Right cardiac atrium (tissue), 5 donors: ENCODE results near the gene MRLN. TPM values are rescaled to one million over a fixed set of nuclear protein-coding genes. Genes with fewer than 3 reads are reported as not detected.

Experiments
- ATAC-seq, 2 donors: fragments of 200-7000 bp; cut with Tn5 transposase; one replicate each; pipeline versions ENCODE4 v1.8.0 to v1.9.1; 2020; ENCODE audit warnings: moderate library complexity in 2 of 2, mild to moderate bottlenecking in 1 of 2
- DNase-seq, 3 donors: peaks; one replicate each; pipeline ENCODE4 v3.0.0-alpha.2; 2020
- H3K27ac ChIP-seq: one replicate; pipeline ENCODE4 v1.5.1; 2013; ENCODE audit warnings: mild to moderate bottlenecking, low read length, control low read depth, moderate library complexity
- H3K27me3 ChIP-seq: one replicate; pipeline ENCODE4 v1.6.1; 2013; ENCODE audit not compliant: control insufficient read depth, insufficient read depth
- H3K4me1 ChIP-seq: one replicate; pipeline ENCODE4 v1.6.1; 2013; ENCODE audit warnings: low read length; ENCODE audit not compliant: control insufficient read depth, insufficient read depth
- H3K4me3 ChIP-seq: one replicate; pipeline ENCODE4 v1.5.1; 2013; ENCODE audit warnings: low read length, control low read depth
- H3K9me3 ChIP-seq: one replicate; pipeline ENCODE4 v1.6.1; 2013; ENCODE audit warnings: low read length; ENCODE audit not compliant: control insufficient read depth
- WGBS: extraction: QIAGEN DNeasy Blood & Tissue Kit; methylation state at CpG from one replicate; pipeline ENCODE4 v1.1.7; 2013; 5-methylcytosine and 5-hydroxymethylcytosine counted together
- intact Hi-C, 4 donors: fragments of 100-400 bp; cut with DNase I; formaldehyde crosslinking; loops; one replicate each; pipeline versions ENCODE4 v1.11.0 to v1.14.0; 2022 to 2023
- polyA plus RNA-seq: library from polyadenylated mRNA; stranded (reverse); fragments of 200-250 nt; gene quantifications from one replicate; pipeline ENCODE4 v1.2.3, GENCODE V29; 2013
- total RNA-seq, 4 donors: library from RNA; stranded (reverse); fragmentation: NEBNext Ultra II Directional; extraction: Animal tissue kit (Norgen Biotek cat#: 25700); gene quantifications; one replicate each; pipeline ENCODE4 v1.2.1, GENCODE V29; 2021
- donor health status: healthy with polysubstance abuse.
- donor health status: DM: no; HTN: yes; CAD: no.
- donor health status: DM: no; HTN: no; CAD: no.
- donor health status: DM: no; HTN: yes; CAD: no; lungs with severe emphysema.
- donor health status: DM: yes; HTN: yes; CAD: no.

The MRLN gene
- total and polyA plus RNA-seq, 5 donors, result not detected

DNA sequence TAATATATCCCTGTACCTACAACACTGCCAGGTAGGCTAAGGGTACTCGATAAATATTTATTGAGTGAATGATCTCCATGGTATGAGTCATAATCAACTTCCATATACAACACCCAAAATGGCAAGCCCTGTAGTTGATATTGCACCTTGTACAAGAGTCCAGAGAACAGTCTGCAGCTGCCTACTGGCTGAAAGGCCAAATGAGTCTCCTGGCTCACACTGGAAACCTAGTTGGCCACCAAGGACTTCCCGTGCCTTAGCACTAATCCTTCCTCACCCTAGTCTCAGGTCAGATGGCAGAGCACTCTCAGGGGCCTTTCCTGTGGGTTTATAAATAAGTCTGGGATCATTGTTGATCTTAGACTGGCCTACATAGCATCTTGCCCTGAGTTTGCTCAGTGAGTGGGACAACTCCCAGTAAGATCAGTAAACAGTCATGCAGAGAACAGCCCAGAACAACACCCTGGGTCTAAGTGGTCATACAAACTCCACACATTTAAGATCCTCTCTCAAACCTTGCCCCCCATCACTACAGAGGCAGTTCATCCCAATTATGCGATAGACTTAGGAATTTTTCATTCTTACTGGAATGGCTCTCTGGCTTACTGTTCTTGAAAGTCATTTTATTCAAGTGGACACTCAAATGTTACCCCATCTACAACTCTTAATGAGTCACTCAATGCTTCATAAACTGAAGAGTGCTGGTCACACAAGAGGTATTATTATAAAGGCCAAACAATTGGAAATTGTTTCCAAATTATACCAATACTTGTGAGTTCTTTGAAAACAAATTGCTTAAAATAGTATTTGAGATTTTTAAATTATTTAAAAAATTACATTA, 28.9 kb downstream of the MRLN start:
- intact Hi-C loops, result no loop called here
- no peak for DNase-seq
- Histone ChIP-seq H3K27ac (no peak overlapping the region), H3K4me3 (no peak overlapping the region), H3K4me1 (no peaks in the 10 kb centered on the region), H3K27me3 (no peaks in the 10 kb centered on the region), H3K9me3 (no peaks in the 10 kb centered on the region)
- 79% methylated on average over 3 of the region's 3 CpGs for WGBS
- no peak for ATAC-seq

DNA sequence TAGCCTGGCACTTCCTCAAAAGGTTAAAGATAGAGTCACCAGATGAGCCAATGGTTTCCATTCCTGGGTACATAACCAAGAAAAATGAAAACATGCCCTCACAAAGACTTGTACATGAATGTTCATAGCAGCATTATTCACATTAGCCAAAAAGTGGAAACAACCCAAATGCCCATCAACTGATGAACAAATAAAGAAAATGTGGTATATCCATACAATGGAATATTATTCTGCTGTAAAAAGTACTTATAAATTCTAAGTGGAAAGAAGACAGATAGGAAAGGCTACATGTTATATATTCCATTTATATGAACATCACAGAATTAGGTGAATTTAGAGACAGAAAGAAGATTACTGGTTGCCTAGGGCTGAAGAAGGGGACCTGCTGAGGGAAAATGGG, 32.9 kb downstream of the MRLN start:
- intact Hi-C loops, result no loop called here
- no peaks in the 10 kb centered on the region for H3K9me3 ChIP-seq
- H3K27ac ChIP-seq, result no peak overlapping the region
- H3K4me3 ChIP-seq, result no peak overlapping the region
- ATAC-seq (no peak), DNase-seq (no peak)
- H3K4me1 ChIP-seq, result no peaks in the 10 kb centered on the region
- H3K27me3 ChIP-seq, result no peaks in the 10 kb centered on the region

- Histone ChIP-seq H3K27me3 (no peaks in the 10 kb centered on the region), H3K4me1 (no peaks in the 10 kb centered on the region), H3K27ac (no peak overlapping the region), H3K9me3 (no peaks in the 10 kb centered on the region), H3K4me3 (no peak overlapping the region)
- intact Hi-C loops, result no loop called here
- DNase-seq, result no peak
- no peak for ATAC-seq
- WGBS, result 63% methylated on average over 2 of the region's 2 CpGs
These were observed 33.9 kb downstream of the MRLN start for GRCh38 chr10:59719374-59719773.

- ATAC-seq (no peak), DNase-seq (no peak)
- Histone ChIP-seq H3K4me1 (no peaks in the 10 kb centered on the region), H3K9me3 (no peaks in the 10 kb centered on the region), H3K27ac (no peak overlapping the region), H3K27me3 (no peaks in the 10 kb centered on the region), H3K4me3 (no peak overlapping the region)
- WGBS, result 74% methylated on average over 2 of the region's 2 CpGs
- intact Hi-C loops, result no loop called here
These were observed 35.0 kb downstream of the MRLN start for GRCh38 chr10:59718257-59718656.

GRCh38 chr10:59713196-59713821, 39.9 kb downstream of the MRLN start:
- no peak overlapping the region for H3K27ac ChIP-seq
- no peaks in the 10 kb centered on the region for H3K27me3 ChIP-seq
- ATAC-seq (no peak), DNase-seq (no peak)
- H3K4me1 ChIP-seq, result no peaks in the 10 kb centered on the region
- H3K4me3 ChIP-seq, result no peak overlapping the region
- 89% methylated on average over 7 of the region's 7 CpGs for WGBS
- H3K9me3 ChIP-seq, result no peaks in the 10 kb centered on the region
- intact Hi-C loops, result no loop called here

DNA sequence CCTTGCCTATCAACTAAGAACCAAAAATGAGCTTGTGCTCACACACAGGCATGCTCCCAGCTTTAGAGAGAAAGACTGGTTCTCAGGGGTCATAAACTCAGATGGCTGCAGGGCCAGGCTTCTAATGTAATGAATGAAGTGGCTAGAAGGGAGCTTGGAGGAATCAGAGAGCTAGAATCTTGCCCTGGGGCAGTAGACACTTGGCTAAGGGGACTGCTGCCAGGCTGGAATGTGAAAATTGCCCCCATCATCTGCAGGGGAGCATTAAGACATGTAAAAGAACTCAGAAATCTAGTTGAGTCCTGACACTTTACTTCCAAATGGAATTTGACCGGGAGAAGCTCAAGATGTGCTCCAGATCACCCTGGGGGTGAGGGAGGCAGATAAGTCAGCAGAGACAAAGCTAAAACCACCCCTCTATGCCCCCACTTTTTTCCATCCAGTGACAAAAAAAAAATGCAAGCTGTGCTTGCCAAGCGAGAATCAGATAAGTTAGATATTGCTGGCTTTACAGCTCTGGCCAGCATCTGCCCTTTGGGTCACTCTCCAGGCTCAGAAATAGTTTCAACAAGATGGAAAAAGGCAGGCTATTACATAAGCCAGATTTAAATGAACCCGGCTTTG, 41.3 kb downstream of the MRLN start:
- no peak for DNase-seq
- intact Hi-C loops, result no loop called here
- no peak for ATAC-seq
- no peak overlapping the region for H3K27ac ChIP-seq
- H3K9me3 ChIP-seq, result no peaks in the 10 kb centered on the region
- H3K4me3 ChIP-seq, result no peak overlapping the region
- H3K27me3 ChIP-seq, result no peaks in the 10 kb centered on the region
- H3K4me1 ChIP-seq, result no peaks in the 10 kb centered on the region
- 37% methylated on average over 3 of the region's 3 CpGs for WGBS

DNA sequence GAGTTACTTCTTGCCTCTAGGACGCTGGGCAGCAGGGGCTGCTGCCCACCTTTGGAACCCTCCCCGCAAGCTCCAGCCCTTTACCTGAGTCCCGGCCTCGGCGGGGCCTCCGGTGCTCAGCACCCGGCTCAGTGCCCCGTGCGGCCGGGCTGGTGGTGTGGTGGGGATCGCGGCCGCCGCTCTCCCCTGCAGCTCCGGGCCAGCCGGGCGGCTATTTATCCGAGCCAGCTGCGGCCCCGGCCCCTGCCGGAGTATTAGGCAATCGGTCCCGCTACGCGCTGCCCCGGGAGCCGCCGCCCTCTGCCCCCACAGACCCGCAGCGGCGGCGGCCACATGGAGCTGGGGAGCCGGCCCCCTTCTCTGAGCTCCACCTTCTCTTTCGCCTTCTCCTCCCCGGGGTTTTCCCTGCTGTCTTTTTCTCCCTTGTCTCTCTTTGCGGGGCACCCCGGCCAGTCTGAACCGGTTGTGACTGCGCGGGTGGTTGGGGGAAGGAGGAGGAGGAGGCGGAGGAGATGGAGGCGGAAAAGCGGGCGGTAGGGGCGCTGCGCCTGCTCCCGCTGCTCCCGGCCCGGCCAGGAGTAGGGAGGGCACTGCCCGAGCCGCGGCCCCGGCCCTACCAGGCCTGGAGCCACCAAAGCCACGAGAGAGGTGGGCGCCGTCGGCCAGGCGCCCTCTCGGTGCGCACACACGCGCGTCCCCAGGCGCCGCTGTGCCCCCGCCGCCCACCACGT, 43.7 kb downstream of the MRLN start, which contains the start of gene SLC16A9:
Gene SLC16A9 (minus strand): TSS at position 456 of the 731 bp plus-strand sequence. CDS start 25,559 bp downstream, outside the sequence.
- Histone ChIP-seq H3K4me1 (no peaks in the 10 kb centered on the region), H3K4me3 (peak within 1 kb of the TSS; percentile 73), H3K9me3 (no peaks in the 10 kb centered on the region), H3K27ac (no peak within 1 kb of the TSS), H3K27me3 (no peaks in the 10 kb centered on the region)
- intact Hi-C loops, result no loop called here
- DNase-seq, result peak; percentile 48 to 82 (median 80)
- peak; percentile 93 to 94 for ATAC-seq
- under 1% methylated on average over 68 of the region's 68 CpGs for WGBS

DNA sequence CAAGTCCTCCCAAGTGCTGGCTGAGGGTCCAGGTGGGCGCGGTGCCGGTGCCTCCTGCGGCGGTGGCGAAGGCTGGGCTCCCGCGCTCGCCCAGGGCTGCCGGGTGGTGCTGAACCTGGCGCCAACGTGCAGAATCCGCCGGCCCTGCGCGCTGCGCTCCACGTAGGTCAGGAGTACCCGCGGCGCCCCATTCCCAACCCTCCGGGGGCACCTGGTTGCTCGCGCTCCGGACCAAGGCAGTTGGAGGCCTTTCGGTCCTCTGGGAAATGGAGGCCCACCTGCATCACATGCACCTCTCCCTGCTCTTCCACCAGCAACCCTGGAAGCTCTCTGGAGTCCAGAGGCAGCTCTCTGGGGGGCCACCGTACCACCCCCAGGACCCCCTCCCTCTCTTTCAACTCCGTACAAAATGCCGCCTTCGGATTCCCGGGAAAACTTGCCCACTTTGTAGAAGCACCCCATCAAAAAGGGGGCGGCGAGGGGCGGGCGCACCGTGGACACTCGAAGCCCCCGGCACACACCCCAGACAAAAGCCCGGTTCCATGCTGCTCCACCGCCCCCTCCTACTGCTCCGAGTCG, 44.4 kb downstream of the MRLN start:
- no peaks in the 10 kb centered on the region for H3K27me3 ChIP-seq
- peak; percentile 20 to 67 (median 65) for DNase-seq
- H3K27ac ChIP-seq, result no peak overlapping the region
- intact Hi-C loops, result no loop called here
- peak overlapping the region; percentile 73 for H3K4me3 ChIP-seq
- peak; percentile 42 to 47 for ATAC-seq
- WGBS, result 2% methylated on average over 42 of the region's 42 CpGs
- H3K4me1 ChIP-seq, result no peaks in the 10 kb centered on the region
- no peaks in the 10 kb centered on the region for H3K9me3 ChIP-seq

DNA sequence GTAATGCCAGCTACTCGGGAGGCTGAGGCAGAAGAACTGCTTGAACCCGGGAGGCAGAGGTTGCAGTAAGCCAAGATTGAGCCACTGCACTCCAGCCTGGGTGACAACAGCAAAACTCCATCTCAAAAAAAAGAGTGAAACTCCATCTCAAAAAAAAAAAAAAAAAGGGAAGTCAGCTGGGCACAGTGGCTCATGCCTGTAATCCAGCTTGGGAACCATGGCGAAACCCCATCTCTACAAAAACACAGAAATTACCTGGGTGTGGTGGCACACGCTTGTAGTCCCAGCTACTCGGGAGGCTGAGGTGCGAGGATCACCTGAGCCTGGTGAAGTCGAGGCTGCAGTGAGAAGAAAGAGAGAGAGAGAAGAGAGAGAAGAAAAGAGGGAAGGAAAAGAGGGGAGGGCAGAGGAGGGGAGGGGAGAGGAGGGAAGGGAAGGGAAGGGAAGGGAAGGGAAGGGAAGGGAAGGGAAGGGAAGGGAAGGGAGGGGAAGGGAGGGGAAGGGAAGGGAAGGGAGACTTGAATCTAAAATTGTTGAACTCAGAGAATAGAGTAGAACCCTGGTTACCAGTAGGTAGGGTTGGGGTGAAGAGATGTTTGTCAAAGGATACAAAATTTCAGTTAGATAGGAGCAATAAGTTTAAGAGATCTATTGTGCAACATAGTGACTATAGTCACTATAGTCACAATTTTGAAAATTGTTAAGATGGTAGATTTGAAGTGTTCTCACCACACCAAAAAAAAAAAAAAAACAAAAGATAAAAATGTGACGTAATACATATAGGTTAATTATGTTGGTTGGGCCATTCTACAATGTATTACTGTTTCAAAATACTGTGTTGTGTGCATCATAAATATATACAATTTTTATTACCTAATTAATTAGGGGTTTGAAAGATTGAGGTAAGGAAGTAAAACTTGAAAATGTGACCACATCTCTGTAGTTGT, 46.1 kb downstream of the MRLN start:
- WGBS, result 95% methylated on average over 8 of the region's 8 CpGs
- ATAC-seq (no peak), DNase-seq (no peak)
- Histone ChIP-seq H3K27me3 (no peaks in the 10 kb centered on the region), H3K4me3 (no peak overlapping the region), H3K4me1 (no peaks in the 10 kb centered on the region), H3K9me3 (no peaks in the 10 kb centered on the region), H3K27ac (no peak overlapping the region)
- intact Hi-C loops, result no loop called here

DNA sequence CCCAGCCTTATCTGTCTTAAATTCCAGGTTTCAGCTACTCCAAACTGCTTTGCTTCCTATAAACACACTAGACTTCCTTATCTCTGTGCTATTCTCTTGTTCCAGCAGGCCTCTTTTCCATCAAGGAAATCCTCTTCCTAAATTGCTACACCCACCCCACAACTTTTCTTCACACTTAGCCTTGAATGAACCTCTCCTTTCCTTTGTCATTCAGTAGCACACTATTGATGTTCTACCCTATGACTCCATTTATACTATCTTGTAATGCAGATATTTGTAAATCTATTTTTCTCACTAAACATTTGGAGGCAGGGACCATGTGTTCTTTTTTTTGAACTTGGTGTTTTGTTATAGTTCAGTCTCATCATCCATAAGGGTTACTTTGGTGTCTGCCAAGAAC, 47.3 kb downstream of the MRLN start:
- no peaks in the 10 kb centered on the region for H3K9me3 ChIP-seq
- H3K27me3 ChIP-seq, result no peaks in the 10 kb centered on the region
- no peaks in the 10 kb centered on the region for H3K4me1 ChIP-seq
- no peak overlapping the region for H3K4me3 ChIP-seq
- DNase-seq (no peak), ATAC-seq (no peak)
- no peak overlapping the region for H3K27ac ChIP-seq
- intact Hi-C loops, result no loop called here
